CD14-positive monocyte (primary cell): ENCODE results near the gene BNC2. TPM values are rescaled to one million over a fixed set of nuclear protein-coding genes. Genes with fewer than 3 reads are reported as not detected.

ENCODE experiments used
- DNase-seq, 3 donors: peaks; one replicate each; pipeline ENCODE4 v3.0.0-alpha.2; 2011 to 2022
- H2AFZ ChIP-seq: 2 replicates; pipeline ENCODE4 v1.6.0; 2012; ENCODE audit warnings: mild to moderate bottlenecking, low read depth, low read length, inconsistent platforms; ENCODE audit not compliant: insufficient read depth, poor library complexity, severe bottlenecking
- H3K27ac ChIP-seq, 2 donors: 1 replicate in 1 of 2; 2 replicates in 1 of 2; pipeline ENCODE4 v1.5.1; 2012 to 2013; ENCODE audit warnings: low read length in 2 of 2, control low read depth in 1 of 2, inconsistent platforms in 1 of 2, low read depth in 1 of 2, mild to moderate bottlenecking in 1 of 2
- H3K27me3 ChIP-seq, 2 donors: one replicate each; pipeline versions ENCODE4 v1.6.0 to v1.6.1; 2011 to 2013; ENCODE audit warnings: low read length in 2 of 2; ENCODE audit not compliant: control insufficient read depth in 2 of 2, insufficient read depth in 2 of 2
- H3K36me3 ChIP-seq, 2 donors: replicated peaks in 1 of 2; 1 replicate in 1 of 2; 2 replicates in 1 of 2; pipeline versions ENCODE4 v1.5.1 to v1.6.1; 2012 to 2013; ENCODE audit warnings: low read length in 2 of 2, control low read depth in 1 of 2, inconsistent platforms in 1 of 2, mild to moderate bottlenecking in 1 of 2; ENCODE audit not compliant: insufficient read depth in 2 of 2, control insufficient read depth in 1 of 2
- H3K4me1 ChIP-seq, 2 donors: 1 replicate in 1 of 2; 2 replicates in 1 of 2; pipeline versions ENCODE4 v1.5.1 to v1.6.1; 2012 to 2013; ENCODE audit warnings: low read length in 2 of 2, control low read depth in 1 of 2, inconsistent platforms in 1 of 2, mild to moderate bottlenecking in 1 of 2, moderate library complexity in 1 of 2; ENCODE audit not compliant: insufficient read depth in 2 of 2, control insufficient read depth in 1 of 2
- H3K4me2 ChIP-seq: replicated peaks from 2 replicates; pipeline ENCODE3; 2012; ENCODE audit warnings: low read length, moderate library complexity, mild to moderate bottlenecking; ENCODE audit not compliant: poor library complexity, severe bottlenecking; ENCODE audit errors: extremely low read depth
- H3K4me3 ChIP-seq, 3 experiments: fragments of 200-600 bp in 1 of 3; sonication (generic) in 1 of 3; replicated peaks in 1 of 3; 1 replicate in 2 of 3; 2 replicates in 1 of 3; pipeline ENCODE4 v1.5.1; 2011 to 2013; ENCODE audit warnings: low read length in 3 of 3, mild to moderate bottlenecking in 3 of 3, control low read depth in 2 of 3, low read depth in 2 of 3, inconsistent platforms in 1 of 3, moderate library complexity in 1 of 3
- H3K79me2 ChIP-seq: 2 replicates; pipeline ENCODE4 v1.6.0; 2012; ENCODE audit warnings: mild to moderate bottlenecking, control low read depth, inconsistent platforms, low read length, moderate library complexity; ENCODE audit not compliant: insufficient read depth
- H3K9ac ChIP-seq: 2 replicates; pipeline ENCODE4 v1.6.0; 2017; ENCODE audit warnings: low read length, mild to moderate bottlenecking; ENCODE audit not compliant: insufficient read depth, poor library complexity, severe bottlenecking
- H3K9me3 ChIP-seq, 2 donors: replicated peaks in 1 of 2; 1 replicate in 1 of 2; 2 replicates in 1 of 2; pipeline versions ENCODE4 v1.5.1 to v1.6.1; 2012 to 2013; ENCODE audit warnings: low read length in 2 of 2, control low read depth in 1 of 2; ENCODE audit not compliant: control insufficient read depth in 1 of 2, insufficient read depth in 1 of 2
- H4K20me1 ChIP-seq: 2 replicates; pipeline ENCODE4 v1.6.0; 2012; ENCODE audit warnings: mild to moderate bottlenecking, low read length, control low read depth, moderate library complexity; ENCODE audit not compliant: insufficient read depth
- H3K27ac Mint-ChIP-seq, 7 donors: one replicate each; pipeline ENCODE4 v1.8.0; 2020; ENCODE audit warnings: mild to moderate bottlenecking in 7 of 7, mixed read lengths in 7 of 7, moderate library complexity in 6 of 7, inconsistent platforms in 2 of 7
- H3K27me3 Mint-ChIP-seq, 3 donors: one replicate each; pipeline ENCODE4 v1.8.0; 2021 to 2022; ENCODE audit warnings: low read depth in 3 of 3, mild to moderate bottlenecking in 3 of 3, mixed read lengths in 3 of 3, moderate library complexity in 3 of 3, inconsistent platforms in 1 of 3
- H3K36me3 Mint-ChIP-seq, 2 donors: one replicate each; pipeline ENCODE4 v1.8.0; 2020; ENCODE audit warnings: mixed read lengths in 2 of 2, inconsistent platforms in 1 of 2, mild to moderate bottlenecking in 1 of 2
- H3K4me1 Mint-ChIP-seq: one replicate; pipeline ENCODE4 v1.8.0; 2020; ENCODE audit warnings: mild to moderate bottlenecking, mixed read lengths
- H3K4me3 Mint-ChIP-seq, 2 donors: one replicate each; pipeline ENCODE4 v1.8.0; 2020; ENCODE audit warnings: mild to moderate bottlenecking in 2 of 2, mixed read lengths in 2 of 2, moderate library complexity in 1 of 2
- H3K9me3 Mint-ChIP-seq, 7 donors: one replicate each; pipeline ENCODE4 v1.8.0; 2020 to 2022; ENCODE audit warnings: mixed read lengths in 7 of 7, mild to moderate bottlenecking in 6 of 7, moderate library complexity in 6 of 7, inconsistent platforms in 2 of 7
- CTCF ChIP-seq: fragments of 200-600 bp; IDR thresholded peaks from one replicate; pipeline ENCODE4 v1.8.0; 2022; ENCODE audit warnings: antibody characterized with exemption, mild to moderate bottlenecking
- WGBS: methylation state at CpG from one replicate; pipeline ENCODE4 v1.1.5; 2013; ENCODE audit warnings: missing lambda C conversion rate; ENCODE audit not compliant: insufficient coverage; 5-methylcytosine and 5-hydroxymethylcytosine counted together
- intact Hi-C, 2 donors: fragments of 100-400 bp; cut with micrococcal nuclease; formaldehyde crosslinking; loops; one replicate each; pipeline versions ENCODE4 v1.15.0 to v1.15.1; 2023
- polyA plus RNA-seq, 3 donors: library from polyadenylated mRNA; depleted of rRNA in 1 of 3; unstranded in 2 of 3; stranded (reverse) in 1 of 3; fragments of 300-500 nt in 2 of 3; fragments of >200 nt in 1 of 3; fragmentation: Illumina TruSeq in 2 of 3; gene quantifications; 1 replicate in 2 of 3; 2 replicates in 1 of 3; pipeline ENCODE4 v1.2.3, GENCODE V29; 2012 to 2021

BNC2 gene
- polyA plus RNA-seq, 3 donors, result 0.01 TPM; not detected in 2

GRCh38 chr9:16690628-16691027 lies 179.8 kb downstream of the BNC2 start:
- H3K4me1 ChIP-seq, result no peaks in the 10 kb centered on the region
- H3K4me2 ChIP-seq, result no peak overlapping the region
- 100% methylated on average over 2 of the region's 2 CpGs for WGBS
- DNase-seq, result no peak
- no peak overlapping the region for H3K4me3 Mint-ChIP-seq
- TF ChIP-seq CTCF, result no peak
- no peaks in the 10 kb centered on the region for H3K9me3 ChIP-seq
- H3K4me3 ChIP-seq, result no peak overlapping the region
- intact Hi-C loops, result no loop called here
- H3K36me3 Mint-ChIP-seq, result no peaks in the 10 kb centered on the region
- H3K27ac Mint-ChIP-seq, result no peak overlapping the region
- H3K9ac ChIP-seq, result no peak overlapping the region
- H3K4me1 Mint-ChIP-seq, result no peaks in the 10 kb centered on the region
- no peaks in the 10 kb centered on the region for H3K79me2 ChIP-seq
- H3K27me3 Mint-ChIP-seq, result peaks cover 0 to 2% (median 2%) of the 10 kb centered on the region in 3 donors
- no peak overlapping the region for H2AFZ ChIP-seq
- no peak overlapping the region for H3K27ac ChIP-seq
- peaks cover 0 to 6% (median 0%) of the 10 kb centered on the region in 7 donors for H3K9me3 Mint-ChIP-seq
- H3K36me3 ChIP-seq, result no peaks in the 10 kb centered on the region
- H4K20me1 ChIP-seq, result no peaks in the 10 kb centered on the region
- no peaks in the 10 kb centered on the region for H3K27me3 ChIP-seq

- H3K9ac ChIP-seq, result no peak overlapping the region
- no peaks in the 10 kb centered on the region for H3K4me1 Mint-ChIP-seq
- H3K4me2 ChIP-seq, result no peak overlapping the region
- peaks cover 0 to 6% (median 0%) of the 10 kb centered on the region in 7 donors for H3K9me3 Mint-ChIP-seq
- H3K27ac ChIP-seq, result no peak overlapping the region
- no peak overlapping the region for H3K4me3 ChIP-seq
- no peaks in the 10 kb centered on the region for H3K9me3 ChIP-seq
- H2AFZ ChIP-seq, result no peak overlapping the region
- TF ChIP-seq CTCF, result no peak
- H3K4me3 Mint-ChIP-seq, result no peak overlapping the region
- H3K36me3 ChIP-seq, result no peaks in the 10 kb centered on the region
- no CpG with 5 or more reads among the region's 2 CpGs for WGBS
- no peaks in the 10 kb centered on the region for H3K79me2 ChIP-seq
- H3K27me3 ChIP-seq, result no peaks in the 10 kb centered on the region
- H3K27me3 Mint-ChIP-seq, result peaks cover 0 to 2% (median 2%) of the 10 kb centered on the region in 3 donors
- H4K20me1 ChIP-seq, result no peaks in the 10 kb centered on the region
- no peaks in the 10 kb centered on the region for H3K36me3 Mint-ChIP-seq
- DNase-seq, result no peak
- intact Hi-C loops, result no loop called here
- H3K4me1 ChIP-seq, result no peaks in the 10 kb centered on the region
- H3K27ac Mint-ChIP-seq, result no peak overlapping the region
These were observed 180.3 kb downstream of the BNC2 start for GRCh38 chr9:16690205-16690604.
